GM19455 (cell line): ENCODE data around the gene AKAP8L.
"Not testable (repeated sequence)": the region's sequence is repeated elsewhere in the genome, so short reads cannot be mapped to it uniquely, and the experiment has no call there.

ENCODE experiments used
- ATAC-seq: cut with Tn5 transposase; IDR thresholded peaks from one replicate; pipeline ENCODE4 v1.9.1; 2021; ENCODE audit not compliant: unreplicated experiment

The AKAP8L gene

DNA sequence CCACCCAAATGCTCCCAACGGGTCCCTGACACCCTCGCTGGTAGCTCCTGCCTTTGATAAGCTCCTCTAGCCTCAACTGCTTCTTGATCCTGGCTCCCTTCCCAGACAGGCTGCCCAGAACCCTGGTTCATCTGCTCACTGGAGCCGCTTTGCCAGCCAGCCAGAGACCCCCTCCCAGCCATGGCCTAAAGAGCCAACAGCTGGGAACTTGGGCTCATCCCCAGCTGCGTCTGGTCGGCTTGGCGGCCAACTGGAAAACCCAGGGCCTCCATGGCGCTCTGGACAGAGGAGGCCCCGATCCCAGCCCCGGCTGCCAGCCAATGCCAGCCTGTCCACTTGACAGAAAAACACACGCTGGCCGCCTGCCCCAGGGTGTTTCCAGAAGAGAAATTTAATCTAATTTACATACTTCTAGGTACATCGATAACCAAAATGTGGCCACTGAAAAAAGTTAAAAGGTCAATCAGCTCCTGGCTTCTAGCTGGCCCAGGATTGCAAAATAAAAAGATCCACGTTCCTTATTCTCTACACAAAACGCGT, 3.0 kb upstream of the AKAP8L start:
- no peak for ATAC-seq

DNA sequence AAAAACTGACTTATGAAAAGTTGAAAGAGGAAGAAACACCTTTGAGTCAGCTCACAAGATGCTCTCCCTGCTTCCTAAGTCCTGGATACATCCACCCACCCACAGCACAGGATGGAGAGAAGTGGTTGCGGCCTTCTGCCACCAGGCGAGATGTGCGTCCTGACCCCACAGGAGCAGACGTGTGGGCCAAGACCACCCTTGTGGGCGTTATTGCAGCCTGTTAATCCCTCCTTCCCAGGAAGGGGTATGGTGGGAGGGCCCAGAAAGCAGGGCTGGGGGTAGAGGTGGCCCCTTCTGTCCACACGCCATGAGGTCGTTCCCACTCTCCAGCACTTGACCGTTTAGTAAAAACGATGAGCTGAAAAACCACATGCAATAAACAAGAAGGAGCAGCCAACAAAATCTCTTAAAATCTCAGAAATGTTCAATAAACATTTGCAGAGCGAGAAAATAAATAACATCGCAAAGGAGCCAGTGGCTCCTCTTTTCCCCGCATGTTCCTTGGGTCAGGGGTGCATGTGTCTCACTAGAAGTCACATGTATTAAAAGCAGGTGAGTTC, 2.4 kb upstream of the AKAP8L start:
- no peak for ATAC-seq

DNA sequence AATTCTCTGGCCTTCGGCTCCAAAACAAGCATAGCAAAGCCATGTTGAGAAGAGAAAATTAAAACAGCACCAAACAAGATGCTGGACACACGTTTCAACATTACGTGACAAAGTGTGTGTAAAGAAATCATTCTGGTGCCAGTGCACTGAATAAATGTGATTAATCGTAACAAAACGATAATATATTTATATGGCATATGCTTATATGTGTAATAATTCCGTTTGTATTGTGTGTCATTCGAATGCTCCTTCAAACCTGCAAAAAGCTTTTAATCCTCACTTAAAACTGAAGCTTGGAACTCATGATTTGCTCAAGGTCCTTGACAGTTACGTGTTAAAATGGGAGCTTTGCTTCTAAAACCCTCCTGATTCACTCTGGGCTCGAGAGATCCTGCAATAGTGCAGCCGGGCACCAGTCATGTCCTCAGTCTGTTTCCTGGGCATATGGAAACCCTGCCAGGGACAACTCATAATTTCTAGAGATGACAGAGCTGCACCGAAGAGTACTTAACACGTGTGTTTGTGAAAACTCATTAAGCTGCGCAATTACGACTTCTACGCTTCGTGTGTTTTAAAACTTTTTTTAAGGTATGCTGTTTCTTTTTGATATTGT, 731 bp upstream of the AKAP8L start:
- no peak for ATAC-seq

DNA sequence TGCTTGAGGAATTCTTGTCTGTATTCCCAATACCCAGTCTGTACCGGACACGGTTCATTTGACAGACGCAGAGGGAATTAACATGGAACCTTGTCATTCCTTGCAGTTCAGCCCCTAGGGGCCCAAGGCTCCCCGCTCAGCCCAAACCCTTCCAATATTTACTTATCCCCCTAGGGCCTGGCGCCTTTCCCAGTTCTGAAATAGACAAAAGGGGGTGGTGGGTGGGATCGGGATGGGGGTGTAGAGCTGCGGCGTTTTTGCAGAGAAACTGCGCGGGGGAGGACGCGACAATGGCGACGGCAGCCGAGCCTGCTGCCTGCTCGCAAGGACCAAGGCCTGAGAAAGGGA, 583 bp downstream of the AKAP8L start:
- no peak for ATAC-seq

DNA sequence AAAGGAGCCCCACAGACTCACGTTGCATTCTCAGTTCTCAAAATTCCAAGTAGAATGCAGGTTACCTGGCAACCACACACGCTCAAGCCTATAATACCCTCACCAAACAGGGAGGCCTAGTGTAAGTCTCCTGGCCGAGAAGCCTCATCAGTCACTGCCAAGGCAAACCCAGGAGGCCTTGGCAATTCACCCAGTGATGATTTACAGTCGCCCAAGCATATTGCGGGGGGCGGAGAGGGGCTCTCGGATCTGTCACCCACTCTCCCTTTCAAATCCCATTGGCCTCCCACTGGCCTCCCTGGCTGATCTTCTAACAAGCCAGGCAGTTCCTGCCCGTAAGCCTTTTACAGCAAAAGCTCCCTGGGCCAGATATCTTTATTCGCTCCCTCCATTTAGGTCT, 1.1 kb downstream of the AKAP8L start:
- ATAC-seq, result no peak

DNA sequence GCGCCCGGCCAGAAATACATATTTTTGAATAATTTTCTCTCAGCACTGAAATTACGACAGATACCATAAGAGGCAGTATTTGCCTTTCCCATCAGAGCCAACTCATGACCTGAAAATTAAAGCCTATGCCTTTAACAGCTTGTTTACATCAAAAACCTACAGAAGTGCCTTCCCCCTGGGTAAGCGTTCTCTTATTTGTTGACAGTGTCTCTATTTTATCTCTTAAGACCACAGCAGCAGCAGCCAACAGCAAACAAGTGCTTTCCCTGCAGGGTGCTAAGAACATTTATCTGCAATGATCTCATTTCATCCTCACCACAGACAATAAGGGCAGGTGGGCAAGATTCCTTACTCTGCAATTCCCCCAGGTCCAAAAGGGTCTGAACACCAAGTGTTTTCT, 6.0 kb downstream of the AKAP8L start:
- ATAC-seq, result no peak

DNA sequence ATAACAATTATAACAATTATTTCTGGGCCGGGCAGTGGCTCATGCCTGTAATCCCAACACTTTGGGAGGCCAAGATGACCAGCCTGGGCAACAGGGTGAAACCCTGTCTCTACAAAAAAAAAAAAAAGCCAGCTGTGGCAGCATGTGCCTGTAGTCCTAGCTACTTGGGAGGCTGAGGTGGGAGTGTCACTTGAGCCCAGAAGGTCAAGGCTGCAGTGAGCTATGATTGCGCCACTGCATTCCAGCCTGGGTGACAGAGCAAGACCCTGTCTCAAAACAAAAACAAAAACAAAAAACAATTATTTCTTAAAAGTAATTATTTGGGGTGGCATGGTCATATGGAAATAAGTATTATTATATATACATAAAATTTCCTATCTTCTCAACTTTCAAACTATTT, 7.4 kb downstream of the AKAP8L start:
- ATAC-seq, result not testable (repeated sequence)

DNA sequence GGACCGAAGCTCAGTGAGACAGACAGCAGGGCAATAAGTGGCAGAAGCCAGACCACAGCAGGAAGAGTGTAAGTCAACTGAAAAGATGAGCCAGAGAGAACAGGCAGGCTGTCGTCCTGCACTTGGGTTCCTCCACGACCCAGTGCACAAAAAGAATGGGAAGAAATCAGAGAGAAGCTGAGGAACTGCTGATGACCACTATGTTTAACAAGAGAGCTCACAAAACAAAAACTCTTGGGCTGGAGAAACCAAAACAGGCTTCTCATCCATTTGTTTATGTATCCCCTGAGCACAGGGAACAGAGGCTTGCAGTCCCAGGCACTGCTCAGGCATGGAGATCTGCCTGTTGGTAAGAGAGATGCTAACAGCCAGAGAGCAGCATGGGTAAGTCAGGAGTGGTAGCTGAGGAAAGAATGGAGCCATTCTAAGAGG, 14.0 kb downstream of the AKAP8L start:
- ATAC-seq, result no peak

DNA sequence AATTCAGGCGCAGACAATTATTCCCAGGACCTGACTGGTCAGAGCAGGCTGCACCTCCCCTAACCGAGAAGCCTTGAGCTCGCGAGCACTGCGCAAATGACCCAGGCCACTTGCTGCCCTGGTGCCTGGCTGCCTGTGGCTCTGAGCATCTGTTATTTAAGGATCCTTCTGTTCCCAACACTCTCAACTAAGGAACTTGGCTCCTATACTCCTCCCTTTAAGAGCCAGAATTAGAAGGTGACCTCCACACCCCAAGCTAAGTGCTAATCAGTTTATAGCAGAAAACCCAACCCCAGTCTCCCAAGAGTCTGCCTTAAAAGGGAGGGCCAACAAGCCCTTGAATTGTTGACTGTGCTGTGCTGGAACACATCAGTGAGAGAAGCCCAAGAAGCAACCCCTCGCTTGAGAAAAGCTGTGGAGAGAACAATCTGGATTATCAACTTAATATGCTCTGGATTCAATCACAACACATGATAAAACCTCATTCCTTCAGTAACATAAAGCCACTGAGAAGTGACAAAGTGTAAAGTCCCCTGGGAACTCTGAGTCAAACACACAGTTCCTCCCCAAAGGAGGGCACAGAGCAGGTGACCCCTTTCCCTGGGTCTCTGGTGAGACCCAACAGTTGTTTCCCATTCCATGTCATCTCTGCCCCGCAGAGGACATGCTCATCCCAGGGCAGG, 14.6 kb downstream of the AKAP8L start:
- no peak for ATAC-seq

DNA sequence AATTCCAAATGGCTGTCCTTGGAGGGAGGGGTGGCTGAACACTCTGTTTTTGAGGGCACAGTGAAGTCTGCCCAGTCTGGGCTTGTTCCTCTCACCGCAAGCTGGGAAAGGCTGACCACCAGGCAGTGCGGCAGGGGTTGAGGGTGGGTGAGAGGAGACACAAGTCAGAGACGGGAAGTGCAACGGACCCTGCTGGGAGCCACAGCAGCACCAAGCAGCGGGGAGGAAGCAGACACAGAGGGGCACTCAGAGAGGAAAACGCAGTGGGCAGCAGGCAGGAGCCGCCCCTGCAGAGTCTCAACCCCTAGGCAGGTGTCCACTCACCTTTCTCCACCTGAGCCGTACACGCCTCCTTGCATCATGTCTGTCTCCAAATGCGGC, 15.6 kb downstream of the AKAP8L start:
- ATAC-seq, result no peak

DNA sequence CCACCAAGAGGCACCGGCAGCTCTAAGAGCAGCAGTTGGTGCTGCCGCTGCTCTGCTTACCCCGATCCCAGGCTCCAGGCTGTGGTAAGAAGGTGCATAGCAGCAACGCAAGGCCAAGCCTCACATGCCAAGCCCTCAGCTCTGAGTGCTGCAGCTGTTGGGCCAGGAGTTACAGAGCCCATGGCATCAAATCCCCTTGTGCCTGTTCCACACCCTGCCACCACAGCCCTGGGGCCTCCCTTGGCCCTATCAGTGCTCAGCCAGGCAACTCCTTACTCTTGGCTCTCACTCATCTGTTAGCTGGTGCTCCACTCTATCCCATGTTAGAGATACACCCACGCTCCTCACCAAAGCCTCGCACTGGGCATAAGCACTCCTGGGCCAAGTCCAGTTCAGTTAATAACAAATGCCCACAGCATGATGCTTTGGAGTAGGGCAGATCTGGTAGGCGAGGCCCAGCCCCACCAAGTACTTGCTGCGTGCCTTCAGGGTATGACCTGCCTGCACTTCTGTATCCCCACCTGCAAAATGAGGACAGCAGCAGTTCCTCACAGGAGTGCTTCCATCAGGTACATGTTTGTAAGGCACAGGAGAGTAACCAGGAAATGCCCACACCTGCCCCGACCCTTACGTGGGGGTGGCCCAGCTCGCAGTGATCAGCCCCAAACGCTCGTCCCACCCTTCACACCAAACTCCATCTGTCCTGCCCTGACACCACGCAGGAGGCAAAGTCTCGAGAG, 16.2 kb downstream of the AKAP8L start:
- ATAC-seq, result no peak

DNA sequence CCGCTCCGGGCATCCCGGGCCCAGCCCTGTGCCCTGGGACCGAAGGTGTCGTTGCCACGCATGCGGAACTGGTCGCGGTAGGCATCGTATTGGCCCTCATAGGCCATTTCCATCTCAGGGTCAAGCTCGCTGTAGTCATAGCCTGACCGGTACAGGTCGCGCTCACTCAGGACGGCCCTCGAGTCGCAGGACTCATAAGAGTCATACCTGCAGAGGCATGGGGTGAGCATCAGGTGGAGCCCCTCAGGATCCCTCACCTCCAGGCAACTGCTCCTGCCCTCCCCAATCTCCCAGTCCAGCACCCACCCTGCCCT, 17.4 kb downstream of the AKAP8L start:
- ATAC-seq, result no peak

DNA sequence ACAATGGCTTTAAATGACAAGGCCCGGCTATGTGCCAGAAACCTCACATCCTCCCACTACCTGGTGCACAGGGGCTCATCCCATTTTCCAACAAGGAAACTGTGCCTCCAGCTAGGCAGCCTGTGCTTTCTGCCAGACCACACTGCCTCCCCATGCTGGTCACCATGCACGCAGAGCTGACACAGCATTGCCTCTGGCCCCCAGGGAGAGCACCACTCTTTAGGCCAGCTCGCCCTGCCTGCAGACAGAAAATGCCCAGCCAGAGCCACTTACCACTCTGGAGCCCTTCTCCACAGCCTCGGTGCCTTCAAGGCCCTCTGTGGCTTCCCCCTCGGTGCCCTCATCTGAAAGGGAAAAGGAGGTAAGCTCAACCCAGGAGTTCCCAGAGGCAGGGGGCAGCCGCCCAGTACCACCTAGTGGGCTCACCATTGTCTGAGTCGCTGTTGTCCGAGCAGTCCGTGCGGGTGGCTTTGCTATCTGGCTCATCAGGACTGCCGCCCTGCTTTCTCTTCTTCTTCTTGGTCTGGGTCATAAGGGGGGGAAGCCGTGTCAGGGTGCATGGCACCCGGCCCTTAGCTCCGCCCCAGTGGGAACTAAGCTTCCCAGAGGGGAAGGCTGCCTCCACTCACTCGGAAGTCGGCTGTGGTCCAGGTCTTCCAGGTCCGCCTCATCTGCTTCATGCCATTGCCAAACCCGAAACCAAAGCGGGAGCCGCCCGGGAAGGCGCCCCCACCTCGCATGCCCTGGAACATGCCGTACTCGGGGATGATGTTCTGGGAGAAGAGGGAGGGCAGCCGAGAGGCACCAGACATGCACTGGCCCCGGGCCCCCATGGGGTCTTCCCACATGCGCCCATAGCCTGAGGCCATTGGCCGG, 18.0 kb downstream of the AKAP8L start:
- no peak for ATAC-seq

DNA sequence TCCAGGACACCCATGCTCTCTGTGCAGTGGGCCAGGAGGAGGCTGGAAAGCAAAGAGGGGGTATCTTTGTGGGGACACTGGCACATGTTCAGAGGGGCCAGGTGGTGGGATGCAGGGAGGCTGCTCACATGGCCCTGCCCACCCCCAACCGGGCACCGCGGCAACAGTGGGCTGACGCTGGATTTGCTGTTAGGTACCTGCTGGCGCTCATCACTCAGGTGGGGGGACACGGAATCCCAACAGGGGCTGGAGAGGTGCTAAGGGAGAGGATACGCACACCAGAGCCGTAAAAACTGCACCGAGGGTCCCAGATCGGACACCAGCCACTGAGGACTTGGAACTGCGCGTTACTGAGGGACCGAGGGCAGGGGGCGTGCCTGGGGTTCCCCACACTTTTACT, 19.2 kb downstream of the AKAP8L start:
- ATAC-seq, result no peak

DNA sequence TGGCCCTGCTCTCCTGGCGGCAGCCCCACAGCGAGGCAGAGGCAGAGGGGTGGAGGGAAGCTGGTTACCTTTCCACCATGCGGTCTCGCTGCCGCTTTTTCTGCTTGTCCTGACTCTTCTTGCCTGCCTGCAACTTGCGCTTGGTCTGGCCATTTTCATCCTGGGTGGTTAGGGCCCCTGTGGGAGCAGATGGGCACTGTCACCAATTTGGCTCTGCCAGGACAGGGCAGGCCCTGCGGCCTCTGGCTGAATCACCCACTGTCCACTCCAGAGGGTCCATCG, 19.6 kb downstream of the AKAP8L start:
- ATAC-seq, result no peak

DNA sequence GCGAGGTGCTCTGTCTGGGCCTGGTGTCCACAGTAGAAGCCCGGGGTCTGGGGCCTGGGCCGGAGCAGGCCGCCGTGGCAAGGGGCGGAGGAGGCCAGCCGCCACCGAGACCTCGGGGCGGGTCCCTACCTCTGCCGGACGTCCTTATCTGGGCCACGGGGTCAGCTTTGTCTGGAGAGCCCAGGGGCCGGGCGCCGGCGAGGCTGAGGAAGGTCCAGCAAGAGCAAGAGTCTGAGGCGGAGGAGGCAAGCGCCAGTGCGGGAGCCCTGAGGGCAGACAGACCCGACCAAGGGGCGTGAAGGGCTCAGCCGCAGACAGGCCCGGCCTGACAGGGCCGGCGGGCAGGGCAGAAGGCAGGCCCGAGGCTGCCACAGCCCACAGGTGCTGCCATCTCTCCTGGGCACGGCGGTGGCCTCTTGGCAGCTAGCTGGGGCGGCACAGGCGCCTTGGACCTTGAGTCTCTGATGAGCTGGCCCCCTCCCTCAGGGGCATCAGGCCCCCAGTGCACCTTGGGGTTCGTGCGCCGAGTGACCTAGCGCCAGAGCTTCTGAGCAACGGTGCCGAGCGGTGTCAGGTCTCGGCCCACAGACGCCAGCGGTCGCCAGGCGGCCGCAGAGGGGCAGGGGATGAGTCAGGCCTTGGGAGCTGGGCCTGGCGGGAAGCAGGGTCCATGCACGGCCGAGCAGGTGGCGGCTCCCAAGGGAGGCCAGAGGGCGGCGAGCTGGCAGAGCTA, 20.1 kb downstream of the AKAP8L start:
- ATAC-seq, result no peak

DNA sequence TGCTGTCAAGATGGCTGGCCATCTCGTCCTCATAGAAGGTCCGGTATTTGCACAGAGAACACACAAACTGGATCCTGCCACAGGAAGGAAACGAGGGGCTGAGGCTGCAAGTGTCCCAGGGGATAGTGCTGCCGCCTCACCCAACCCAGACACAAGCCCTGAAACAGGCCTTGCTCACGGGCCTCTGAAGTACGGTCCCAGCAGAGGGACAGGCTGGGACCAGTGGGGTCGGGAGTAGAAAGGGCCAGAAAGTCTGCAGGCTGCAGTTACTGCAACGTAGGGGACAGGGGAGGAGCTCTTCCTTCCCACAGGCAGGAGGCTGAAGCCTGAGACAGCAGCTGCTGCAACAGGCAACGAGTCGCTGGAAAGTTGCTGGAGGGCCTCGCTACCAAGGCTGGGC, 21.0 kb downstream of the AKAP8L start:
- ATAC-seq, result no peak

DNA sequence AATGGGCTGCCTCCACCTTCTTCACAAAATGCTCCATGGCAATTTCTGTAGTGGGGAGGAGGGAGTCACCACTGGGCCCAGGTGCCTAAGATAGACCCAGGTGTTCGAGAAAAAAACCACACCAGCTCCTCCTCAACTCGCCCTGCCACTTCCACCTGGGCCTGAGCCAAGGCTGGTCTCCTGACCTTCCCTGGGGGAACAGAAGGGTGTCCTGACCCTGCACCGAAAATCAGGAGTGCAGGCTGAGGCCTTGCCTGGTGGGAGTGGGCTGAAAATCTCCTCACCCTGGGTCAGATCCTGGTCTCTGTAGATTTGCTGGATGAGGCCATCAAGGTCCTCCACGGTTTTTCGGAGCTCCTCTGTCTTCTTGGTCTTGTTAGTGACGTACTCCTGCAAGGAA, 21.6 kb downstream of the AKAP8L start:
- ATAC-seq, result no peak

DNA sequence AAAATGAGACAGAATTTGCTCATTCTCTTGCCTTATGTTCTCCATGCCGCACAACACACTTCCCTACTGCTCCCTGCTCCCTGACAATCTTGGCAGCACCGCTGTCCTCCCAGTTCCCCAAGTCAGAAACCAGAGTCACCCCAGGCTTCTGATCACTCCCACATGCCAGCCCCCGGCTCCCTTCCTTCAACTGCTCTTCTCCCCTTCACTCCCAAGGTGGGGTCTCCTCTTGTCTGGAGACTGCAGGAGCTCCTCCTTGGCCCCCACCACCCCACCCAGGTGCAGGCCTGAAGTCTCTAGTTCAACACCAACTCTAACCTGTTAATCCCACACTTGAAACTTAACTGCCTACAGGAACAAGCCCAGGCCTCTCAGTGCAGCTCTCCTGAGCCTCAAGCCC, 22.4 kb downstream of the AKAP8L start:
- no peak for ATAC-seq

DNA sequence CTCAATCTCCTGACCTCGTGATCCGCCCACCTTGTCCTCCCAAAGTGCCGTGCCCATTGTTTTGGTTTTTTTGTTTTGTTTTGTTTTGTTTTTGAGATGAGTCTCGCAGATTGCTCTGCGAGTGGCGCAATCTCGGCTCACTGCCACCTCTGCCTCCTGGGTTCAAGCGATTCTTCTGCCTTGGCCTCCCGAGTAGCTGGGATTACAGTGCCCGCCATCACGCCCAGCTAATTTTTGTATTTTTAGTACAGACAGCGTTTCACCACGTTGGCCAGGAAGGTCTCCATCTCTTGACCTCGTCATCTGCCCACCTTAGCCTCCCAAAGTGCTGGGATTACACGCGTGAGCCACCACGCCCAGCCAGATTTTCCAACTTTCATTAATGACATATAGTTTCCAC, 23.5 kb downstream of the AKAP8L start:
- not testable (repeated sequence) for ATAC-seq

DNA sequence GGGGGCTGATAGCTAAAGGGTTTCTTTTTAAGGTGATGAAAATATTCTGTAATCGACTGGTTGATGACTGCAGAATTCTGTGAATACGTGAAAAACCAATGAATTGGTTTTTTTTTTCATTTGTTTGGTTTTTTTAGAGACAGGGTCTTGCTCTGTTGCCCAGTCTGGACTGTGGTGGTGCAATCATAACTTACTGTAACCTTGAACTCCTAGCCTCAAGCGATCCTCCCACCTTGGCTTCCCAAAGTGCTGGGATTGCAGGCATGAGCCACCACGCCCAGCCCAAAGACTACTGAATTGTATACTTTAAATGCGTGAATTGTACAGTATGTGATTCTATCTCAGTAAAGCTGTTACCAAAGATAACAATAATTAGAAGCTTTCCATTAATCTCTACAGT, 24.4 kb downstream of the AKAP8L start:
- no peak for ATAC-seq
